Keratinocyte (primary cell): ENCODE measurements around the gene EEA1. TPM values are rescaled to one million over a fixed set of nuclear protein-coding genes. Genes with fewer than 3 reads are reported as not detected.

ENCODE experiments used
- DNase-seq: peaks from one replicate; pipeline ENCODE4 v3.0.0-alpha.2; 2011; ENCODE audit warnings: low read depth, missing footprints, low spot score
- FAIRE-seq: peaks from 2 replicates; lab custom pipeline; 2011; peaks lifted over from hg19 to GRCh38; lab: Jason Lieb, UNC
- H2AFZ ChIP-seq: 2 replicates; pipeline ENCODE4 v1.6.0; 2012; ENCODE audit warnings: low read length, control low read depth, inconsistent platforms; ENCODE audit not compliant: control insufficient read depth
- H3K27ac ChIP-seq: 2 replicates; pipeline ENCODE4 v1.5.1; 2011; ENCODE audit warnings: low read length; ENCODE audit not compliant: control insufficient read depth, insufficient read depth
- H3K27me3 ChIP-seq: 3 replicates; pipeline ENCODE4 v1.6.0; 2011; ENCODE audit warnings: low read length; ENCODE audit not compliant: control insufficient read depth, insufficient read depth; ENCODE audit errors: extremely low read depth
- H3K36me3 ChIP-seq, 2 experiments: 2 replicates in 1 of 2; 3 replicates in 1 of 2; pipeline ENCODE4 v1.5.1; 2011; ENCODE audit warnings: low read length in 2 of 2, mild to moderate bottlenecking in 1 of 2; ENCODE audit not compliant: control insufficient read depth in 2 of 2, insufficient read depth in 2 of 2; ENCODE audit errors: extremely low read depth in 1 of 2
- H3K4me1 ChIP-seq: 3 replicates; pipeline ENCODE4 v1.5.1; 2011; ENCODE audit warnings: low read length; ENCODE audit not compliant: control insufficient read depth, insufficient read depth; ENCODE audit errors: extremely low read depth
- H3K4me2 ChIP-seq: 3 replicates; pipeline ENCODE4 v1.6.0; 2011; ENCODE audit warnings: low read depth, low read length; ENCODE audit not compliant: control insufficient read depth, insufficient read depth; ENCODE audit errors: extremely low read depth
- H3K4me3 ChIP-seq, 3 experiments: fragments of 200-600 bp in 1 of 3; sonication (generic) in 1 of 3; 2 replicates in 2 of 3; 3 replicates in 1 of 3; pipeline ENCODE4 v1.5.1; 2011 to 2016; ENCODE audit warnings: low read length in 3 of 3, mild to moderate bottlenecking in 3 of 3, control low read depth in 2 of 3, inconsistent platforms in 1 of 3, low read depth in 1 of 3, mixed read lengths in 1 of 3, mixed run types in 1 of 3, moderate library complexity in 1 of 3; ENCODE audit not compliant: control insufficient read depth in 2 of 3, insufficient read depth in 2 of 3; ENCODE audit errors: extremely low read depth in 1 of 3
- H3K79me2 ChIP-seq: 2 replicates; pipeline ENCODE4 v1.6.0; 2012; ENCODE audit warnings: low read length; ENCODE audit not compliant: control insufficient read depth, insufficient read depth
- H3K9ac ChIP-seq: 3 replicates; pipeline ENCODE4 v1.6.0; 2011; ENCODE audit warnings: low read length; ENCODE audit not compliant: control insufficient read depth, insufficient read depth; ENCODE audit errors: extremely low read depth
- H3K9me1 ChIP-seq: 3 replicates; pipeline ENCODE4 v1.6.0; 2011; ENCODE audit warnings: low read length; ENCODE audit not compliant: control insufficient read depth, insufficient read depth; ENCODE audit errors: extremely low read depth
- H3K9me3 ChIP-seq: 2 replicates; pipeline ENCODE4 v1.5.1; 2012; ENCODE audit warnings: low read depth, low read length; ENCODE audit not compliant: control insufficient read depth
- H4K20me1 ChIP-seq: 3 replicates; pipeline ENCODE4 v1.6.0; 2011; ENCODE audit warnings: low read length; ENCODE audit not compliant: control insufficient read depth, insufficient read depth; ENCODE audit errors: extremely low read depth
- CTCF ChIP-seq, 3 experiments: IDR thresholded peaks in 1 of 3; conservative IDR thresholded peaks in 1 of 3; optimal IDR thresholded peaks in 1 of 3; 2 replicates in 2 of 3; 3 replicates in 1 of 3; pipeline versions ENCODE3 to v1.5.1; 2011; ENCODE audit warnings: low read length in 3 of 3, mild to moderate bottlenecking in 3 of 3, moderate library complexity in 2 of 3, control low read depth in 1 of 3, inconsistent platforms in 1 of 3; ENCODE audit not compliant: insufficient read depth in 2 of 3; ENCODE audit errors: extremely low read depth in 1 of 3
- EZH2 ChIP-seq: IDR thresholded peaks from one replicate; pipeline ENCODE4 v1.6.1; 2012; ENCODE audit warnings: inconsistent platforms, mild to moderate bottlenecking, low read length, moderate library complexity
- dilution Hi-C: fragments of 300-500 bp; cut with MboI; formaldehyde crosslinking; loops from one replicate; pipeline ENCODE4 v1.7.0; 2020; ENCODE audit warnings: low sequenced_read_pairs; ENCODE audit not compliant: extremely low pct_ligation_motif_present
- polyA plus RNA-seq, 5 experiments: library from polyadenylated mRNA; depleted of rRNA in 3 of 5; stranded (reverse) in 3 of 5; stranded (forward) in 1 of 5; unstranded in 1 of 5; fragments of >200 nt; gene quantifications; 1 replicate in 1 of 5; 2 replicates in 3 of 5; 3 replicates in 1 of 5; pipeline versions ENCODE4 v1.2.1 to v1.2.3, GENCODE V29; 2011 to 2012; ENCODE audit warnings: missing spikeins in 2 of 5, low read depth in 1 of 5, low replicate concordance in 1 of 5

Gene EEA1
- polyA plus RNA-seq, 1 donor (not counting 4 experiments of a cell fraction or from before 2014, with no cell fraction given) = 14.3 TPM

GRCh38 chr12:92784356-92784755 lies 144.7 kb downstream of the EEA1 start:
- TF ChIP-seq CTCF (optimal IDR thresholded peaks at IDR 0.05 in 1 of 3, IDR thresholded peaks at IDR 0.05 in 1 of 3, conservative IDR thresholded peaks at IDR 0.05 in 1 of 3; ENCODE audit: extremely low read depth in 1 of 3, insufficient read depth in 2 of 3, low read length in 3 of 3) = no peak
- no peak for TF ChIP-seq EZH2
- FAIRE-seq = peak; percentile 65
- Histone ChIP-seq H2AFZ (no peak overlapping the region), H4K20me1 (no peaks in the 10 kb centered on the region), H3K79me2 (no peaks in the 10 kb centered on the region), H3K36me3 (peaks cover 0 to 5% of the 10 kb centered on the region in 2 experiments), H3K9me3 (no peaks in the 10 kb centered on the region), H3K4me1 (peaks cover 9% of the 10 kb centered on the region), H3K27me3 (no peaks in the 10 kb centered on the region), H3K9ac (no peak overlapping the region), H3K27ac (peak overlapping the region; percentile 23), H3K4me3 (no peak overlapping the region), H3K9me1 (no peaks in the 10 kb centered on the region), H3K4me2 (peak overlapping the region; percentile 47)
- dilution Hi-C loops = no loop called here
- DNase-seq = peak; percentile 11

GRCh38 chr12:92779902-92780301 lies 149.2 kb downstream of the EEA1 start:
- TF ChIP-seq CTCF (optimal IDR thresholded peaks at IDR 0.05 in 1 of 3, IDR thresholded peaks at IDR 0.05 in 1 of 3, conservative IDR thresholded peaks at IDR 0.05 in 1 of 3; ENCODE audit: extremely low read depth in 1 of 3, insufficient read depth in 2 of 3, low read length in 3 of 3) = no peak
- no peak for TF ChIP-seq EZH2
- Histone ChIP-seq H2AFZ (no peak overlapping the region), H4K20me1 (no peaks in the 10 kb centered on the region), H3K27ac (no peak overlapping the region), H3K79me2 (no peaks in the 10 kb centered on the region), H3K4me1 (peaks cover 9% of the 10 kb centered on the region), H3K4me3 (no peak overlapping the region), H3K36me3 (peaks cover 5 to 11% of the 10 kb centered on the region in 2 experiments), H3K4me2 (no peak overlapping the region), H3K9me3 (no peaks in the 10 kb centered on the region), H3K27me3 (no peaks in the 10 kb centered on the region), H3K9ac (no peak overlapping the region), H3K9me1 (no peaks in the 10 kb centered on the region)
- no peak for FAIRE-seq
- no peak for DNase-seq
- dilution Hi-C loops = no loop called here
